RWPE2 (cell line): ENCODE measurements around the gene ARHGEF37.

Experiments used
- ATAC-seq: fragments of 200-7000 bp; cut with Tn5 transposase; 3 replicates; pipeline ENCODE4 v1.9.1; 2021; ENCODE audit warnings: low read depth
- DNase-seq: peaks from one replicate; pipeline ENCODE4 v3.0.0-alpha.2; 2020; ENCODE audit warnings: low spot score
- H3K27ac ChIP-seq: fragments of 450-650 bp; 2 replicates; pipeline ENCODE4 v1.5.1; 2017; ENCODE audit warnings: mild to moderate bottlenecking; ENCODE audit not compliant: poor library complexity, severe bottlenecking
- H3K27me3 ChIP-seq: fragments of 250-450 bp; sonication (Bioruptor Pico); 2 replicates; pipeline ENCODE4 v1.5.1; 2021; ENCODE audit warnings: mild to moderate bottlenecking, moderate library complexity; ENCODE audit not compliant: insufficient read depth, poor library complexity, severe bottlenecking
- H3K36me3 ChIP-seq: fragments of 250-450 bp; sonication (Bioruptor Pico); 2 replicates; pipeline ENCODE4 v1.5.1; 2020; ENCODE audit warnings: low read depth, mild to moderate bottlenecking, moderate library complexity
- H3K4me1 ChIP-seq: fragments of 250-450 bp; sonication (Bioruptor Pico); 2 replicates; pipeline ENCODE4 v1.5.1; 2021; ENCODE audit warnings: mild to moderate bottlenecking, moderate library complexity; ENCODE audit not compliant: insufficient read depth, poor library complexity, severe bottlenecking
- H3K4me3 ChIP-seq: fragments of 250-450 bp; sonication (Bioruptor Pico); 2 replicates; pipeline ENCODE4 v1.5.1; 2021; ENCODE audit warnings: mild to moderate bottlenecking, moderate library complexity; ENCODE audit not compliant: severe bottlenecking
- H3K9me3 ChIP-seq: fragments of 250-450 bp; sonication (Bioruptor Pico); 2 replicates; pipeline ENCODE4 v1.5.1; 2021; ENCODE audit warnings: mild to moderate bottlenecking, moderate library complexity; ENCODE audit not compliant: severe bottlenecking
- CTCF ChIP-seq: fragments of 450-650 bp; IDR thresholded peaks from one replicate; pipeline ENCODE4 v1.5.1; 2017; ENCODE audit warnings: mild to moderate bottlenecking, moderate library complexity; ENCODE audit not compliant: poor library complexity, severe bottlenecking

The ARHGEF37 gene

GRCh38 chr5:149651686-149652085 lies 70.4 kb downstream of the ARHGEF37 start:
- H3K4me1 ChIP-seq = no peaks in the 10 kb centered on the region
- H3K9me3 ChIP-seq = no peaks in the 10 kb centered on the region
- H3K36me3 ChIP-seq = no peaks in the 10 kb centered on the region
- H3K27ac ChIP-seq = no peak overlapping the region
- H3K4me3 ChIP-seq = no peak overlapping the region
- no peak for ATAC-seq
- DNase-seq = no peak
- no peaks in the 10 kb centered on the region for H3K27me3 ChIP-seq
- no peak for TF ChIP-seq CTCF

GRCh38 chr5:149652697-149653096 lies 71.4 kb downstream of the ARHGEF37 start:
- TF ChIP-seq CTCF = no peak
- Histone ChIP-seq H3K27me3 (no peaks in the 10 kb centered on the region), H3K9me3 (no peaks in the 10 kb centered on the region), H3K36me3 (no peaks in the 10 kb centered on the region), H3K4me1 (no peaks in the 10 kb centered on the region), H3K4me3 (no peak overlapping the region), H3K27ac (no peak overlapping the region)
- ATAC-seq (no peak), DNase-seq (no peak)

- Histone ChIP-seq H3K4me1 (no peaks in the 10 kb centered on the region), H3K27me3 (no peaks in the 10 kb centered on the region), H3K36me3 (no peaks in the 10 kb centered on the region), H3K4me3 (no peak overlapping the region), H3K9me3 (no peaks in the 10 kb centered on the region), H3K27ac (no peak overlapping the region)
- DNase-seq (no peak), ATAC-seq (peak; percentile 35; the same call in 2 of the 3 replicates)
- no peak for TF ChIP-seq CTCF
Measured at GRCh38 chr5:149654231-149654630, 72.9 kb downstream of the ARHGEF37 start.

- H3K4me3 ChIP-seq = no peak overlapping the region
- no peak for TF ChIP-seq CTCF
Measured at GRCh38 chr5:149654883-149655505, 73.7 kb downstream of the ARHGEF37 start.

GRCh38 chr5:149656576-149657182 lies 75.4 kb downstream of the ARHGEF37 start:
- ATAC-seq = peak; percentile 24; the same call in 1 of the 3 replicates
- Histone ChIP-seq H3K27me3 (no peaks in the 10 kb centered on the region), H3K9me3 (no peaks in the 10 kb centered on the region), H3K4me1 (no peaks in the 10 kb centered on the region), H3K27ac (no peak overlapping the region), H3K4me3 (no peak overlapping the region), H3K36me3 (no peaks in the 10 kb centered on the region)
- peak; percentile 83 for TF ChIP-seq CTCF
- DNase-seq = peak; percentile 26

More at GRCh38 chr5:149654883-149655505, 73.7 kb downstream of the ARHGEF37 start:
- DNase-seq (no peak), ATAC-seq (no peak)
- no peaks in the 10 kb centered on the region for H3K36me3 ChIP-seq
- no peaks in the 10 kb centered on the region for H3K4me1 ChIP-seq
- no peaks in the 10 kb centered on the region for H3K9me3 ChIP-seq
- H3K27ac ChIP-seq = no peak overlapping the region
- no peaks in the 10 kb centered on the region for H3K27me3 ChIP-seq
